NCI-H69 (cell line): ENCODE results near the gene RPTOR.
A peak's percentile ranks its signal among the peaks of the same experiment; 100 is the strongest.
"Not testable (repeated sequence)": the region's sequence is repeated elsewhere in the genome, so short reads cannot be mapped to it uniquely, and the experiment has no call there.

Source experiments
- DNase-seq: peaks from one replicate; lab custom pipeline; 2025; lab: John Stamatoyannopoulos, UW

Gene RPTOR

GRCh38 chr17:80781807-80782277, 237.2 kb downstream of the RPTOR start:
- no peak for DNase-seq

DNA sequence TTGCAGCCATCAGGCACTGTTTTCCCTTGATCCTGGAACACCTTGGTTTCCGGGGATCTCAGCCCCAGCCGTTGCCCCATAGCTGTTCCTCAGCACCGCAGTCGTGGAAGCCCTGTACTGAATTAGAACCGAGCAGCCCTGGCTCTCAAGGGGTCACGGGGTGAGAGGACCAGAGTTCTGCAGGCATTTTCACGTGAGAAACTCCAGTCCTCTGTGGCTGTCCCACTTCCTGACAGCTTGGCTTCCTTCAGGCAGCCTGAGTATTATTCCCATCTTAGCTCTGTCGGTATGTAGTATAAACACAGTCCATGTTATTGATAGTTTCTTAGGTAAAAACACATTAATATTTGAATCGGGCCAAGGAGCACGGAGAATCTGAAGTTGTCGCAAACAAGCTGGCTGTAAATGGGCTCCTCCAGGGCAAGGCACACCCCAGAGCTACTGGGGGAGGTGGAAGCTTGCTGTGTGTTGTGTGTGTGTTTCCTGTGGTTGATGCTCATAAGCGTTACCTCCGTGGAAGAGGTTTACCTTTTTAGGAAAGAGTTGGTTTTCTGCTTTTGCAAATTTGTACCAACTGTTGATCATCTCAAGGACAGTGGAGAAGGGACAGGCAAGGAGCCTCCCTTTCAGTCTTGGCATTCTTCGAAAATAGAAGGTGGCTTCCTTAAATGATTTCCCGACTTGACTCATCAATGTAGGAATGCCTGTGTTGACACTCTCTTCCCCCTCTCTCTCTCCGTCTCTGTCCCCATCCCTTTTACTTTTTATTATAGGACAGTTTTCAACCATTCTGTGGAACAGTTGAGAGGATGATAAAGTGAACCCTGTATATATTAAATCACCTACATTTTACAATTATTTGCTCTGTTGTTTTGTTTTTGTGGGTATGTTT, 238.1 kb downstream of the RPTOR start:
- DNase-seq, result no peak

- no peak for DNase-seq
Observed at GRCh38 chr17:80783486-80783885, 238.8 kb downstream of the RPTOR start.

GRCh38 chr17:80783971-80784370, 239.3 kb downstream of the RPTOR start:
- DNase-seq, result no peak

DNA sequence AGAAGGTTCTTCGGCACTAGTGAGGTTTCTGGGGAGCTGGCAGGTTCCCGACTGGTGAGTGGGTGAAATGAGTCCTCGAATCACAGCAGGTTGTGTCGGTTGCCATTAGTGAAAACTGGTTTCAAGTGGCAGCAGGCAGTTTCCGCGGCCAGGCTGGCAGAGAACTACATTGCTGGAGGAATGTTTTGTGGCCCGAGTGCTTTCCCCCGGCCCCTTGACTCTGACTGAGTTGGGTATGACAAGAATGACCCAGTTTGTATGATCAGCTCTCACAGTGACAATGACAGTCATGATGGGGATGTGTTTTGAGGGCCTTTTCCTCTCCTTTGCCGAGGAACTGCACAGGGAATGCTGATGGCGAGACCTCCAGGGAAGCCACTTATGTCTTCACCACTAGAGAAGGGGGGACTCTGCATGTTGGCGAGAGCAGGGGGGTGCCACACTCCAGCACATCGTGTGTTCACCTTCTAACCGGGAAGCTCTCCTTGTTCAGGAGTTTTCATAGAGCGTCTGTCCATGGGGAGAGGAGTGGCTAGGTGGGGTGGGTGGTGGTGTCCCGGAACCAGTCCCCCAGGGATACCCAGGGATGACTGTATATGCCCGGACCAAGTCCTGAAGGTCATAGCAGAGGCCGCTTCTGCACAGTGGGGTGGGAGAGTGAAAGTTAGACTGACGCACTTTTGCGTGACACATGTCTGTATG, 241.0 kb downstream of the RPTOR start:
- DNase-seq, result peak; percentile 44

DNA sequence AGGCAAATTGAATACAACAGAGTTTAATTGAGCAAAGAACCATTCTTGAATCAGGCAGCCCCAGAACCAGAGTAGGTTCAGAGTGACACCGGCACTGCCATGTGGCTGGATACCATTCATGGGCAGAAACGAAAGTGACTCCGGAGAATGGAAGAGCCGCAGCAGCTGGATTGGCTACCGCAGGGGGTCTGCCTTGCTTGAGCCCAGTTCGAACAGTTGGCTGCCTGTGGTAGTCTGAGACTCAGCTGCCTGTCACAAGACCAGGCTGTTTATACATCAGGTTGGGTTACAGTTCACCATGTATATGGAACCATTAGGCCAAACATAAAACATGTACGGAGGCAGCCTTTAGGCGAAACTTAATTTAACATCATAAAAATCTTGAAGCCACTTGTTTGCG, 241.8 kb downstream of the RPTOR start:
- DNase-seq, result peak; percentile 98

DNA sequence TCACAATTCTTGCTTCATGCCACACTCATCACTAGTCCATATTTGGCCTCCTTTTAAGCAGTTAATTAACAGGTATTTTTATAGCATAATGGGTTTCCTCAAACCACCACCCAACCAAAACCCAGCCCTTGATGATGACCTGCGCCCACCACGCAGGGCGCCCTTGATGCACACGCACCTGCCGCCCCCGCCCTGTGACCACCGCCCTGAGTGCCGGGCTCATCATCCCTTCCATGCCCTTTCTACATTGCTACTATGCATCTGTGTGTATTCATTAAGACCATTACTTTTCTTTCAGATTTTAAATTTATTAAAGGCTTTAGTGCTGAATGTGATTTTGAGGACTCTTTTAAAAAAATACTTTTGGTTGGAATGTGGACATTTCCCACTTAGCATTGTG, 242.2 kb downstream of the RPTOR start:
- DNase-seq, result peak; percentile 95

DNA sequence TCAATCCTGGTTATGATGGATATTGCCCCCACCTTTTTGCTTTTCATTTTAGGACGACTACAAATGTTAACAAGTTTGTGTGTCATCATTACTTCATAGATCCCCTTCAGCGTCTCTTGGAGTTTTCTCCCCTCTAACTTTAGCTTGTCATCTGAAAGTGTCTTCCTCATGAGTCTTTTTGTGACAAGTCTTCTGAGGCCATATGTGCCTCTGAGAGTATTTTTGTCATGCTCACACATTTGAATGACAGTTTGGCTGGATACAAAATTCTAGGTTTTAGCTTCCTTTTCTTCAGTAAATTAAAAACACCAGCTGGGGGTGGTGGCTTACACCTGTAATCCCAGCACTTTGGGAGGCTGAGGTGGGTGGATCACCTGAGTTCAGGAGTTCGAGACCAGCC, 243.2 kb downstream of the RPTOR start:
- DNase-seq, result no peak

GRCh38 chr17:80789356-80789902, 244.8 kb downstream of the RPTOR start:
- DNase-seq, result peak; percentile 93

- no peak for DNase-seq
Observed at GRCh38 chr17:80790021-80790765, 245.6 kb downstream of the RPTOR start.

DNA sequence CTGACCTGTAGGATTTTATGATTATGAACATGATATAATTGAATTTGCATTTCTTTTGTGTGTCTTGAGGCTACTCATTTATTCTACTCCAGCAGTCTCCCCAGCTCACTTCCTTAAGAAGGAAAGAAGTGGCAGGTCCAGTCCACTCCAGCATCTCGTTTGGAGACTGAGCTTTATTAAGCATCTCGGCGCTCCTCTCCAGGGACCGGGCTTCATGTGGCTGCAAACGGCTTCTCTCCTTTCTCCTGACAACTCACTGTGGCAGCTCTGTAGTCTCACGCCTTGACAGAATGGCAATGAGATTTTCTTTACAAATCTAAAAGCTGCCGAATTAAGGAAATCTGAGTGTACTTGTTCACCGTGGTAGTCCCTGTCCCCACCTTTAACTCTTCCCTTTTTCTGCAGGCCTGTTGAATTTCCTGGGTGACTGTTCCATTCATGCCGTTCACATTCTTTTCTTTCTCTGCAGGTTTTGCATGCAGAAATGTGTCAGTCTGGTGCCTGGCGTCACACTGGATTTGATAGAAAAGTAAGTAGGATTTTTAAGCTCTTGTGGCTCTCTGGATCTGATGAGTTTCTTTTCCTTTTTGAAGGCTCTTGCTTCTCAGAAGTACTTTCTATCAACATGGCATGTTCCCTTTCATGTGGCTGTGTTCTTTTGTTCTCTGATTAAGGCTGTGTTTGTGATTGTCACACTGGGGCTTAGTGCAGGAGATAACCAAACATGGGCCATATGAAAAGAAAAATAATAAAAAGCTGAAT, 246.5 kb downstream of the RPTOR start:
- DNase-seq, result no peak

GRCh38 chr17:80791758-80792284, 247.2 kb downstream of the RPTOR start:
- no peak for DNase-seq

- no peak for DNase-seq
Observed at GRCh38 chr17:80792373-80792781, 247.7 kb downstream of the RPTOR start.

DNA sequence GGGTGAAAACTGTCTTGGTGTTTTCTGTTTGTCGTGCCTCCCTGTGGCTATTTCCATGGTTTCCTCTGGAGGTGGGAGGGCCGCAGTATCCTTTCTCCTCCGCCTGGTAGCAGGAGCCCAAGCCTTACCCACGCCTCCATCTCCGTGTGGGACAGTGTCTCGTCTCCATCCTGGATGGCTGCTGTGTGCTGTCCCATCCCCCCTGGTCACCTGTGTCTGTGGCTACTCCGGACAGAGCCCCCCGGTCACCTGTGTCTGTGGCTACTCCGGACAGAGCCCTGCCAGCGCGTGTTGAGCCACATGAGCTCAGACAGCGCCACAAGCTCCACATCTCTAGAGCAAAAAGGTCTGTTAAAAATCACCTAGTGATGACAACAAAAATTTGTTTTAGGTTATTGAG, 248.8 kb downstream of the RPTOR start:
- DNase-seq, result no peak

GRCh38 chr17:80793851-80794267, 249.2 kb downstream of the RPTOR start:
- DNase-seq, result no peak

DNA sequence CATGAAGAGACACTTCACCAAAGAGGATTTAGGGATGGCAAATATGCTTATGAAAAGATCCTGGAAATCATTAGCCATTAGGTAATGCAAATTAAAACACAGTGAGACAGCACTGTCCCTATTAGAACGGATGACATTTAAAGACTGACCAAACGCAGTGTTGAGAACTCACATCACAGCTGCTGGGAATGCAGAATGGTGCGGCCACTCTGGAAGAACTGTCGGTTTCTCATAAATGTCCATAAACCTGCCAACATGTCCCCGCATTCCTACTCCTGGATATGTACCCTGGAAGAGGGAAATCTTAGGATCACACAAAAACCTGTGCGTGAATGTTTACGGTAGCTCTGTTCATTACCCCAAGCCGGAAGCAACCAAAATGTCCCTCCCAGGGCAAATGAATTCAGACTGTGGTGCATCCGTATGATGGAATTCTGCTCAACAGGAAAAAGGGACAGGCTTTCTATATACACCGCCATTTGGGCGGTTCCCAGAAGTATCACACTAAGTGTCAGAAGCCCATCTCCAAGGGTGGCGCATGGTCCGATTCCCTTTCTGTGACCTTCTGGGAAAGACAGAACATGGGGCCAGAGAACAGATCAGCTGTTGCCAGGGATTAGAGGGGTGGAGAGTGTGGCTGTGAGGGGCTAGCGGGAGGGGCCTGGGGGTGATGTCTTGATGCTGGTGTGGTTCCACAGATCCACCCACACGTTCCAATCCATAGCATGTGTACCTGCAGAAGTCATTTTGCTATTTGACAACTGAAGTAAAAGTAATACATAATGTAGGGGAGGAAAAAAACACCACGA, 249.8 kb downstream of the RPTOR start:
- no peak for DNase-seq

DNA sequence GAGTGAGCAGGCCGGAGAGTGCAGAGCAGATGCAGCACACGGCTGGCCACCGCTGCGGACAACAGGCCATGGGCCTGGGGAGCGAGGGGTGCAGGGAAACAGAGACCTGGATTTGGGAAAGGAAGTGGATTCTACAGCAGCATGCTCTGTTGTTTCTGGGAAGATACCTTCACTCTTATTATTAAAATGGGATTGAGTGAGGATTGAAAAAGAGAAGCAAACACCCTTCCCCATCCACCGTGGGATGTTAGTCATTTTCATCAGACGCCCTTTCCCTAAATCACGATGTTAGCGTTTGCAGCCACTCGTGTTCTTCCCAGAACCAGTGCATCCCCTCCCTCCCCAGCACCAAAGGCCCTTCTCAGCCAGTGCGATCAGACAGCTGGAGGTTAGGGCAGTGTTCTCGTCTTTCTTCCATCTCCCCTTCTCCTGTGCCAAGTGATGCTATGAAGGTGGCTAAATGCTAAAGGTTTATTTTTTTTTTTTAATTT, 250.5 kb downstream of the RPTOR start:
- no peak for DNase-seq

GRCh38 chr17:80795754-80796153, 251.1 kb downstream of the RPTOR start:
- DNase-seq, result peak; percentile 47

GRCh38 chr17:80796430-80796861, 251.8 kb downstream of the RPTOR start:
- DNase-seq, result no peak

DNA sequence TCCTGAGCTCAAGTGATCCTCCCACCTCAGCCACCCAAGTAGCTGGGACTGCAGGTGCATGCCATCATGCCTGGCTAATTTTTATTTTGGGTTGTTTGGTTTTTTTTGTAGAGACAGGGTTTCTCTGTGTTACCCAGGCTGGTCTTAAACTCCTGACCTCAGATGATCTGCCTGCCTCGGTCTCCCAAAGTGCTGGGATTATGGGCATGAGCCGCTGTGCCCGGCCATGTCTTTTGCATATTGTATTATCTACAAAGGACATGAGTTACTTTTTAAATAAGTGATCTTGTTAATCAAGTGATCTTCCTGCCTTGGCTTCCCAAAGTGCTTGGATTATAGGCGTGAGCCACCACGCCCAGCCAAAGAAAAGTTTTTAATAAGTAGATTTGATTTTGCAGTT, 252.6 kb downstream of the RPTOR start:
- not testable (repeated sequence) for DNase-seq
